ENCODE measurements around the gene MYL5.

MYL5 gene

DNA sequence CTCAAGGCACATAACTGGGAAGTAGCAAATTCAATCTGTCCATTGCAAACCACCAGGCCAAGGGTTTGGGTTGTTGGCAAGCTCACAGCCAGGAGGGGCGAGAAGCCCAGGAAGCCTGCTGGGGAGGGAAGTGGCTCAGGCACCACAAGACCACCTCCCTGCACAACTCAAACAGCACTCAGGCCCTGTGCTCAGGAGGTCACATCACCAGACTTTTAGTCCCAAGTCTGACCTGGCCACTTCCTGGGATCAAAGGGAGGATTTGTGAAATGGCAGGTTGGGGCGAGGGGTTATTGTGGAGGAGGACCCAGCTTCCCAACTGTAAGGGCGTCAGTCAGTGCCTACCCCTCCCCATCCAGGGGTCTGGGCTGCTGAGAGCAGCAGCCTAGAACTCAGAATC lies 2.6 kb upstream of the MYL5 start:
- no peak overlapping the region for H3K4me3 ChIP-seq (ENCODE audit: low read depth in 1 of 2, low read length in 2 of 2)
- peaks cover 21 to 28% of the 10 kb centered on the region in 2 donors for H3K4me1 ChIP-seq (ENCODE audit: control insufficient read depth in 1 of 2, insufficient read depth in 2 of 2, low read length in 2 of 2)
- no peak overlapping the region for H3K27ac ChIP-seq (ENCODE audit: low read depth, low read length)
- H3K27me3 ChIP-seq (ENCODE audit: control insufficient read depth in 1 of 2, insufficient read depth in 2 of 2, low read length in 2 of 2), result no peaks in the 10 kb centered on the region
- no peaks in the 10 kb centered on the region for H3K9me3 ChIP-seq (ENCODE audit: control insufficient read depth in 1 of 2, low read length in 2 of 2)
- no peak overlapping the region for H3K9ac ChIP-seq (ENCODE audit: low read depth in 1 of 2, low read length in 2 of 2)
- peaks cover 10 to 29% of the 10 kb centered on the region in 2 donors for H3K36me3 ChIP-seq (ENCODE audit: control insufficient read depth in 1 of 2, insufficient read depth in 2 of 2, low read length in 2 of 2)

DNA sequence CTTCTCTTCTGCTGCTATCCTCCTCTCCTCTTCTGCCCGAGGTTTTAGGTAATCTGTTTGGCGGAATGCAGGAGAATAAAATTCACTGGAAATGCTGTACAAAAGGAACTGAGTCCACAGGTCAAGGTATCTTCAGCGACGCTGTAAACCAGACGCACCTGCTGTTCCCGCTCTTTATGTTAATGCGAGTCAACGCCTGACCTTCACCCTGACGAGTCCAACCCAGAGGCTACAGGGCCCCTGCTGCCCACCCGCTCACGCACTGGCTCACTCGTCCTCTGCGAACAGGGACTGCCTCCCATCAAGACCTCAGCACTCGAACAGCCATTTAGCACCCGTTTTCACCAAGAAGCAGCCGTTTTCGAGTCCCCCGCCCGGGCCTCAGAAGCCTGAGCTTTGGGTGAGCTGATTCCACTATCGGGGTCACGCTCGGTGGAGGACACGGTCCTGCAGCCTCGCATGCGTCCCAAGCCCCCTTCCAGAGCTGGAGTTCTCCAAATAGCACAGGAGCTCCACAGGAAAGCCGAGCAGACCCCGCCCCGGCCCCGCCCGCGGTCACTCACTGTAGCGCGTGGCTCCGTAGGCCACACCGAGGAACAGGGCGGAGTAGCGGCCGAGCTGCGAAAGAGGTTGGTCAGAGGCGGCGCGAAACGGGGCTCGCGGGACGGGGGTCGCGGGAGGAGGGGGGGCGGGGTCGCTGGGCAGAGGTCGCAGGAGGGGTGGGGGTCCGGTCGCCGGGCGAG lies 822 bp upstream of the MYL5 start:
- H3K4me3 ChIP-seq (ENCODE audit: low read depth in 1 of 2, low read length in 2 of 2), result peak overlapping the region; percentile 81 to 87
- H3K4me1 ChIP-seq (ENCODE audit: control insufficient read depth in 1 of 2, insufficient read depth in 2 of 2, low read length in 2 of 2), result peaks cover 38 to 43% of the 10 kb centered on the region in 2 donors
- no peaks in the 10 kb centered on the region for H3K9me3 ChIP-seq (ENCODE audit: control insufficient read depth in 1 of 2, low read length in 2 of 2)
- H3K27me3 ChIP-seq (ENCODE audit: control insufficient read depth in 1 of 2, insufficient read depth in 2 of 2, low read length in 2 of 2), result no peaks in the 10 kb centered on the region
- H3K27ac ChIP-seq (ENCODE audit: low read depth, low read length), result peak overlapping the region; percentile 53
- peak overlapping the region; percentile 80 to 83 for H3K9ac ChIP-seq (ENCODE audit: low read depth in 1 of 2, low read length in 2 of 2)
- peaks cover 10 to 29% of the 10 kb centered on the region in 2 donors for H3K36me3 ChIP-seq (ENCODE audit: control insufficient read depth in 1 of 2, insufficient read depth in 2 of 2, low read length in 2 of 2)

GRCh38 chr4:675036-675882 lies 917 bp downstream of the MYL5 start:
- Histone ChIP-seq H3K27me3 (ENCODE audit: control insufficient read depth in 1 of 2, insufficient read depth in 2 of 2, low read length in 2 of 2) (no peaks in the 10 kb centered on the region), H3K9me3 (ENCODE audit: control insufficient read depth in 1 of 2, low read length in 2 of 2) (no peaks in the 10 kb centered on the region), H3K27ac (ENCODE audit: low read depth, low read length) (peak overlapping the region; percentile 74), H3K4me1 (ENCODE audit: control insufficient read depth in 1 of 2, insufficient read depth in 2 of 2, low read length in 2 of 2) (peaks cover 43 to 49% of the 10 kb centered on the region in 2 donors), H3K9ac (ENCODE audit: low read depth in 1 of 2, low read length in 2 of 2) (peak overlapping the region; percentile 55 to 94), H3K4me3 (ENCODE audit: low read depth in 1 of 2, low read length in 2 of 2) (peak overlapping the region; percentile 81 to 82), H3K36me3 (ENCODE audit: control insufficient read depth in 1 of 2, insufficient read depth in 2 of 2, low read length in 2 of 2) (peaks cover 10 to 29% of the 10 kb centered on the region in 2 donors)

GRCh38 chr4:675980-676870 lies 1.9 kb downstream of the MYL5 start:
- Histone ChIP-seq H3K27me3 (ENCODE audit: control insufficient read depth in 1 of 2, insufficient read depth in 2 of 2, low read length in 2 of 2) (no peaks in the 10 kb centered on the region), H3K4me3 (ENCODE audit: low read depth in 1 of 2, low read length in 2 of 2) (no peak overlapping the region), H3K4me1 (ENCODE audit: control insufficient read depth in 1 of 2, insufficient read depth in 2 of 2, low read length in 2 of 2) (peaks cover 48 to 56% of the 10 kb centered on the region in 2 donors), H3K27ac (ENCODE audit: low read depth, low read length) (no peak overlapping the region), H3K9ac (ENCODE audit: low read depth in 1 of 2, low read length in 2 of 2) (peak overlapping the region in 1 of 2 donors; percentile 94), H3K36me3 (ENCODE audit: control insufficient read depth in 1 of 2, insufficient read depth in 2 of 2, low read length in 2 of 2) (peaks cover 10 to 20% of the 10 kb centered on the region in 2 donors), H3K9me3 (ENCODE audit: control insufficient read depth in 1 of 2, low read length in 2 of 2) (no peaks in the 10 kb centered on the region)

DNA sequence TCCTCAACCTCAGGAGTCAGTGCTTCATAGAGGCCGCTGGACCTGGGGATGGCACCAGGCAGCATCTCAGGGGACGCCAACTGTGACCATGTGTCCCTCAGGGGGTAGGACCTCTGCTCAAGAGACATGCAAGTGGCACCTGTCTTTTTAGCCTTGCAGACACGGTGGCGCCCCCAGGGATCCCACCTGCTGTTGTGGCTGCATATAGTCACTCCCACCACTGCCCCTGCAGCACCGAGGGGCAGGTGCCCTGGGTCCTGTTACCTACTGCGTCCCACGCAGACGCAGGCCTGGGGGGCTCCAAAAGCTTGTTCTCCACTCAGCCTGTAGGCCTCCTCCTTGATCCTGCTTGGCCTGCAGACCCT lies 2.5 kb downstream of the MYL5 start:
- H3K36me3 ChIP-seq (ENCODE audit: control insufficient read depth in 1 of 2, insufficient read depth in 2 of 2, low read length in 2 of 2), result peaks cover 5 to 14% of the 10 kb centered on the region in 2 donors
- H3K4me3 ChIP-seq (ENCODE audit: low read depth in 1 of 2, low read length in 2 of 2), result no peak overlapping the region
- no peaks in the 10 kb centered on the region for H3K27me3 ChIP-seq (ENCODE audit: control insufficient read depth in 1 of 2, insufficient read depth in 2 of 2, low read length in 2 of 2)
- no peak overlapping the region for H3K27ac ChIP-seq (ENCODE audit: low read depth, low read length)
- peaks cover 48 to 57% of the 10 kb centered on the region in 2 donors for H3K4me1 ChIP-seq (ENCODE audit: control insufficient read depth in 1 of 2, insufficient read depth in 2 of 2, low read length in 2 of 2)
- no peaks in the 10 kb centered on the region for H3K9me3 ChIP-seq (ENCODE audit: control insufficient read depth in 1 of 2, low read length in 2 of 2)
- H3K9ac ChIP-seq (ENCODE audit: low read depth in 1 of 2, low read length in 2 of 2), result no peak overlapping the region

GRCh38 chr4:677431-678293 lies 3.3 kb downstream of the MYL5 start:
- Histone ChIP-seq H3K36me3 (ENCODE audit: control insufficient read depth in 1 of 2, insufficient read depth in 2 of 2, low read length in 2 of 2) (peaks cover 0 to 6% of the 10 kb centered on the region in 2 donors), H3K9me3 (ENCODE audit: control insufficient read depth in 1 of 2, low read length in 2 of 2) (no peaks in the 10 kb centered on the region), H3K4me1 (ENCODE audit: control insufficient read depth in 1 of 2, insufficient read depth in 2 of 2, low read length in 2 of 2) (peaks cover 55 to 65% of the 10 kb centered on the region in 2 donors), H3K27ac (ENCODE audit: low read depth, low read length) (no peak overlapping the region), H3K9ac (ENCODE audit: low read depth in 1 of 2, low read length in 2 of 2) (peak overlapping the region in 1 of 2 donors; percentile 43), H3K4me3 (ENCODE audit: low read depth in 1 of 2, low read length in 2 of 2) (peak overlapping the region in 1 of 2 donors; percentile 29), H3K27me3 (ENCODE audit: control insufficient read depth in 1 of 2, insufficient read depth in 2 of 2, low read length in 2 of 2) (no peaks in the 10 kb centered on the region)

DNA sequence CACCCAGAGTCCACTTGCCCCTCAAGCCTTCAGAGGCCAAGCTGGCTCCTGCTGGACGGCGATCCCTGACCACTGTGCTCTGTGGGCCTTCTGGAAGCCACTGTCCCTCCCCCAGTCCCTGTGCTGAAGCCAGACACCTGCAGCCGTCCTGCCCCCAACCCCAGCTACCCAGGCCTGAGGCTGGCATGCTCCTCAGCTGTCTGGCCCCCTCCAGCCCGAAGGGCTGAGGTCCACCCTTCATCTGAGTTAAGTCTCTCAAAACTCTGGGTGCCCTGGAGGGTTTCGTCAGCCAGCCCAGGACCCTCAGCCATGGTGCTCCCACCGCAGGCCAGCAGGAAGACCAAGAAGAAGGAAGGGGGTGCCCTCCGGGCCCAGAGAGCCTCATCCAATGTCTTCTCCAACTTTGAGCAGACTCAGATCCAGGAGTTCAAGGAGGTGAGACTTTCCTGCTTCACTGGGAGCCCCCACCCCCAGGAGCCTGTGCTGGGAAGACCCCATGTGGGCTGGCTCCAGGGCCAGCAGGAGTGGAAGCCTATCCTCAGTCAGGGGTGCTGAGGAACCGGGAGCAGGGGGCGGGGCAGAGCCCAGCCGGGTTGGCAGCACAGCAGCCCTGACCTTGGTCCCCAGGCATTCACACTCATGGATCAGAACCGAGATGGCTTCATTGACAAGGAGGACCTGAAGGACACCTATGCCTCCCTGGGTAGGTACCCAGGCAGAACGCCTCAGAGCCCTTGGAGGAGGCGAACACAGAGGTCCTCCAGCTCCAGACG lies 4.2 kb downstream of the MYL5 start:
- Histone ChIP-seq H3K36me3 (ENCODE audit: control insufficient read depth in 1 of 2, insufficient read depth in 2 of 2, low read length in 2 of 2) (no peaks in the 10 kb centered on the region), H3K9me3 (ENCODE audit: control insufficient read depth in 1 of 2, low read length in 2 of 2) (no peaks in the 10 kb centered on the region), H3K4me1 (ENCODE audit: control insufficient read depth in 1 of 2, insufficient read depth in 2 of 2, low read length in 2 of 2) (peaks cover 56 to 66% of the 10 kb centered on the region in 2 donors), H3K9ac (ENCODE audit: low read depth in 1 of 2, low read length in 2 of 2) (no peak overlapping the region), H3K4me3 (ENCODE audit: low read depth in 1 of 2, low read length in 2 of 2) (peak overlapping the region in 1 of 2 donors; percentile 29), H3K27ac (ENCODE audit: low read depth, low read length) (no peak overlapping the region), H3K27me3 (ENCODE audit: control insufficient read depth in 1 of 2, insufficient read depth in 2 of 2, low read length in 2 of 2) (no peaks in the 10 kb centered on the region)

DNA sequence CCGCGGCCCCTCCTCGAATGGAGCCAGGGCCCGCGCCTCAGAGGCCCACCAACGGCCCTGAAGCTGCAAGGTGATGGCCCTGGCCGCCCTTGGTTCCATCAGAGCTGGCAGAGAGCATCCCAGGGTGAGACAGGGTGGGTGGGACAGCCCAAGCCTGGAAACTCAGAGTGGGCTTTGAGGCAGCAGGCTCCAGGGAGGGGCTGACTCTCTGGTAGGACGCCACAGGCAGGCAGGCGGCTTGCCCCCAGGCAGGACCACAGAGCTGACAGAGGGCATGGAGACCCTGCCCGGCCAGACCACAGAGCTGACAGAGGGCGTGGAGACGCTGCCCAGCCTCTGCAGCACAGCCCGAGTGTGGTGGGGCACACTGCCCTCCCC lies 4.8 kb downstream of the MYL5 start:
- Histone ChIP-seq H3K27ac (ENCODE audit: low read depth, low read length) (no peak overlapping the region), H3K9ac (ENCODE audit: low read depth in 1 of 2, low read length in 2 of 2) (no peak overlapping the region), H3K9me3 (ENCODE audit: control insufficient read depth in 1 of 2, low read length in 2 of 2) (no peaks in the 10 kb centered on the region), H3K36me3 (ENCODE audit: control insufficient read depth in 1 of 2, insufficient read depth in 2 of 2, low read length in 2 of 2) (no peaks in the 10 kb centered on the region), H3K4me3 (ENCODE audit: low read depth in 1 of 2, low read length in 2 of 2) (no peak overlapping the region), H3K4me1 (ENCODE audit: control insufficient read depth in 1 of 2, insufficient read depth in 2 of 2, low read length in 2 of 2) (peaks cover 61 to 70% of the 10 kb centered on the region in 2 donors), H3K27me3 (ENCODE audit: control insufficient read depth in 1 of 2, insufficient read depth in 2 of 2, low read length in 2 of 2) (no peaks in the 10 kb centered on the region)

DNA sequence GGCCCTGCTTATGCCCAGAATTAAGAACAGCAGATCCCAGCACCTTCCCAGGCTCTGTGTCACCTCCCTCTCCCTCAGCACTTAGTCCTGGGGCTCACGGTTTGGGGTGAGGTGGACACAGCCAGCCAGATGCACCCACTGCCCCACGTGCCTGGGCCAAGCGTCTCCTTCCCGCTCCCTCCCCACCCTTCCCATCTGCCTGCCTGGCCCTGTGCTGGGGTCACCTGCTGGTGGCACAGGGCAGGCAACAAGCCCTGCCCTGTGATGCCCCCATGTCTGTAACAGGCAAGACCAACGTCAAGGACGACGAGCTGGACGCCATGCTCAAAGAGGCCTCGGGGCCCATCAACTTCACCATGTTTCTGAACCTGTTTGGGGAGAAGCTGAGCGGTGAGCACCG lies 5.3 kb downstream of the MYL5 start:
- peaks cover 62 to 73% of the 10 kb centered on the region in 2 donors for H3K4me1 ChIP-seq (ENCODE audit: control insufficient read depth in 1 of 2, insufficient read depth in 2 of 2, low read length in 2 of 2)
- H3K36me3 ChIP-seq (ENCODE audit: control insufficient read depth in 1 of 2, insufficient read depth in 2 of 2, low read length in 2 of 2), result no peaks in the 10 kb centered on the region
- no peak overlapping the region for H3K9ac ChIP-seq (ENCODE audit: low read depth in 1 of 2, low read length in 2 of 2)
- no peak overlapping the region for H3K27ac ChIP-seq (ENCODE audit: low read depth, low read length)
- no peaks in the 10 kb centered on the region for H3K9me3 ChIP-seq (ENCODE audit: control insufficient read depth in 1 of 2, low read length in 2 of 2)
- H3K4me3 ChIP-seq (ENCODE audit: low read depth in 1 of 2, low read length in 2 of 2), result no peak overlapping the region
- no peaks in the 10 kb centered on the region for H3K27me3 ChIP-seq (ENCODE audit: control insufficient read depth in 1 of 2, insufficient read depth in 2 of 2, low read length in 2 of 2)

All from duodenal mucosa (tissue), 2 donors.